Measurements from ENCODE around the gene UBN2.
"Not testable (repeated sequence)": the region's sequence is repeated elsewhere in the genome, so short reads cannot be mapped to it uniquely, and the experiment has no call there.

Gene UBN2

DNA sequence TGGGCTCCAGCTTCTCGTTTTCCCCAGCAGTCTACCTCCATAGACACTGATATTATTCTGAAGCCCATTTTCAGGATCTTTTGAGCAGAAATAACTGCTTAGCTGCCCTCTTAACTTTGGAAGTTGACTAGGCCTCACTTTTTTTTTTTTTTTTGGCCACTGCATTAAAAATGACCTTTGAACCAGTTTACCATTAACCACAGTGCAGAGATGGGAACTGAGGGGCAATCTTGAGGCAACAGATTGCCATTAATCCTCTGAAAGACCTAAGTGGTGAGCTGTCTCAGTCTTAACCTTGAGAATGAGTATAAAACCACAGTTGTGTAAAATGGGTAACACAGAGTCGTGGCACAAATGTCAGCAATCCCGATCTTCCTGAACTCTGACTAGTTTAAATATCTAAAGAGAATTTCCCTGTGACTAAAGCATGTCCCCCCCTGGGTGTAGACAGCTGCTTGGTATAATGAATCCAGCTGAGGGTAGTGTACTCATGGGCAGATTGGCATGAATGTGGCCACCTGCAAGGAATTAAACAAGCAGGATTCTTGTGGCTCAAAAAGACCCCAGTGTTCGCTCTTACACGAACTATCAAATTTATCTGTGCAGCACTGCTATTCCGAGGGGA lies 64.0 kb downstream of the UBN2 start:
- DNase-seq (ENCODE audit: low read depth in 2 of 2) = no peak

DNA sequence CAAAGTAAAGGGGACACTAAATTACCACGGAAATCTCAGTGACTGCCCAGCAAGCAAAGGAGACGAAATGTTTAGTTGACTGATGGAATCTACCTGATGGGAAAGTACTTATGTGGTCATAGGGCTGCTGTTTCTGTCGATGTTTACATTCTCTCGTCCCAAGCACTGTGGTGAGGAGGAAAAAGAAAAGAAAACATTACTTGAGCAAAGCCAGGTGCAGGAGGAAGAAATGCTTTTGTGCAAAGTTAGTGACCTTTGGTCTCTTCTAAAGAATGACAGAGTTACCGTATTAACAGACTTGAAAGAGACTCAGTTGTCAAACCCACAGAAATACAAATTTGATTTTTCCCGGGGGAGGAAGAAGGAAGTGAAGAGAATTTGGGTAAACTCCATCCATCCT lies 66.8 kb downstream of the UBN2 start:
- no peak for DNase-seq (ENCODE audit: low read depth in 2 of 2)

GRCh38 chr7:139299296-139299695 lies 68.3 kb downstream of the UBN2 start:
- DNase-seq (ENCODE audit: low read depth in 2 of 2) = no peak

DNA sequence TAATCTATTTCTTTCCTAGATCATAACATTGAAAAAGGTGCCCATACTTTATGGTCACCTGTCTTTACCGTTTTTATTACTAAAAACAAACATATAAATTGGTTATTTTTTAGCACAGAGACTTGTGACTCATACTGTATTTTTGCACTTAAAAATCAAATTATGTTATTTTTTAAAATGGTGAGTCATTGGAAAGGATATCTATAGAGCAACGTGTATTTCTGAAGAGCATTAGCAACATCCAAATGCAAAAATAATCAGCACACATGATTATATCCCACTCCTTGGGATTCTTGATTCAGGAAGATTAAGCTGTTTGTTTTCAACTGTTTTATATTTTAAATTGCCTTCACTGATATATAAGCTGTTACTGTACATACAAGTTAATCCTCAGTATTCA lies 69.4 kb downstream of the UBN2 start:
- no peak for DNase-seq (ENCODE audit: low read depth in 2 of 2)

- DNase-seq (ENCODE audit: low read depth in 2 of 2) = no peak
Observed at GRCh38 chr7:139304517-139304916, 73.5 kb downstream of the UBN2 start.

DNA sequence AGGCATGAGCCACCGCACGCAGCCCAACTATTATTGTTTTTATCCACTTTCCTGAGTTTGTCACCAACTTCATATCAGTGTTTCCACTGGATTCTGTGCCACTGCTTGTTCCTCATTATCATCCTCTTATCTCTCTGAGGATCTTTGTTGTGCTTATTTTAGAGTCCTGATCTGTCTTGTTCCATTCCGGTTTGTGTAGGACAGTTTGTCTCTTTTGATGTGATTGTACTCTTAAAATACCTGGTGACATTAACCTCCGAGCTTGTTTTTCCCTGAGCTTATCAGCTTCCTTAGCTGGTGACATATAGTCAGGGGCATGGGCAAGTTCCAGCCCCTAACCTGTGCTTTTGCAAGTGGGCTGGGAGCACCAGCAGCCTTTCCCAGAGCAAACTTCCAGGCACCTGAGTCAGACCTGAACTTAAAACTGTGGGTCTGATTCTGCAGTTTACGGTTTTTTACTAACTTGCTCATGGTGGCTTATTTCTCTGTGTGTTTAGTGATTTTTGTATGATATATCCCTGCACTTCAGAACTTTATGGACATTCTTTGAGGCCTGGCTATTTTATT lies 87.0 kb downstream of the UBN2 start:
- no peak for DNase-seq (ENCODE audit: low read depth in 2 of 2)

DNA sequence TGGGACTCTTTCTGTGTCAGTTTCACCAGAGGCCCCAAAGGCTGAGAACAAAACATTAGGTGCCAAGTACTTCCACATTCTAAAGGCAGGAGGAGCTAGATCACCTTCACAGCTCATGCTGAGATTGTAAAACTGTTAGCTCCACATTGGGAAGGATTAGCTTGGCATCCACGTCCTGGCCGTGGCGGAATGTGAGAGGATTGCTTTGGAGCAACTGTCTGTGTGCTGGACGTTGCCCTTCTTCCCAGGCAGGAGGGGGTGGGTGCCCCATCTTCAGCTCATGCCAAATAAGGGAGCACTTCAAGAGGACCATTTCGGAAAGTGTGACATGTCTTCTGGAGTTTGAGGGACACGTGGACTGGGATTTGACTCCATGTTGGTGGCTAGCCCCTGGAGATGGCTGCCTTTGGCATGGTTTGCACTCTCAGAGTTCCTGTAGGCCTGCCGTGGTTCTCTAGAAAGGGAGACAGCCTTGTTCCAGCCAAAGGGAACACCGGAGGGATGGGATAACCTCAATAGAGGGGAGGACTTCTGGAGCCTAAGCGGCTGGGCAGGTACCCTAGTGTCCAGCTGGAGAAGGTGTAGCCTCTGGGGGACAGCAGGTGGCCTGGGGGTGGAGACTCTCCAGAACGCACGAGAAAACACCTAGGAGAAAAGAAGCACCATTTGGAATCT lies 90.2 kb downstream of the UBN2 start:
- DNase-seq (ENCODE audit: low read depth in 2 of 2) = no peak

- DNase-seq (ENCODE audit: low read depth in 2 of 2) = not testable (repeated sequence)
Observed at GRCh38 chr7:139324709-139325108, 93.7 kb downstream of the UBN2 start.

- no peak for DNase-seq (ENCODE audit: low read depth in 2 of 2)
Observed at GRCh38 chr7:139328375-139328774, 97.3 kb downstream of the UBN2 start.

DNA sequence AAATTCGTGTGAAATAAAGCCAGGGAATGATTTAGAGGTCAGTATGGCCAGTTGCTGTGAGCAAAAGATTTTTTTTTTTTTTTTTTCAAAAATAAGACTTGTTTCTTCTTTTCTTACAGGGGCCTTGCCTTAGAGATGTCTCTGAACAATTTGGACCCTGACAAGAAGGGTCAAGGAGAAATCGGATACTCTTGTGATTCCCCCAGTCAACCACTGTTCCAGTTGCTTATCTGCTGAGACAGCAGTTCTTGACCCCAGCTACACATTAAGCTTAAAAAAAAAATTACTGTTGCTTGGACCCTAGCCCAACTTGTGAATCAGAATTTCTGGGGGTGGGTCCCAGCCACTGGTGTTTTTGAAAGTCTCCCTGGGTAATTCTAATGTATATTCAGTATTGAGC lies 98.1 kb downstream of the UBN2 start:
- no peak for DNase-seq (ENCODE audit: low read depth in 2 of 2)

GRCh38 chr7:139330333-139331030 lies 99.4 kb downstream of the UBN2 start:
- DNase-seq (ENCODE audit: low read depth in 2 of 2) = no peak

- DNase-seq (ENCODE audit: low read depth in 2 of 2) = no peak
Observed at GRCh38 chr7:139332697-139333359, 101.8 kb downstream of the UBN2 start.

- DNase-seq (ENCODE audit: low read depth in 2 of 2) = not testable (repeated sequence)
Observed at GRCh38 chr7:139333443-139333842, 102.4 kb downstream of the UBN2 start.

DNA sequence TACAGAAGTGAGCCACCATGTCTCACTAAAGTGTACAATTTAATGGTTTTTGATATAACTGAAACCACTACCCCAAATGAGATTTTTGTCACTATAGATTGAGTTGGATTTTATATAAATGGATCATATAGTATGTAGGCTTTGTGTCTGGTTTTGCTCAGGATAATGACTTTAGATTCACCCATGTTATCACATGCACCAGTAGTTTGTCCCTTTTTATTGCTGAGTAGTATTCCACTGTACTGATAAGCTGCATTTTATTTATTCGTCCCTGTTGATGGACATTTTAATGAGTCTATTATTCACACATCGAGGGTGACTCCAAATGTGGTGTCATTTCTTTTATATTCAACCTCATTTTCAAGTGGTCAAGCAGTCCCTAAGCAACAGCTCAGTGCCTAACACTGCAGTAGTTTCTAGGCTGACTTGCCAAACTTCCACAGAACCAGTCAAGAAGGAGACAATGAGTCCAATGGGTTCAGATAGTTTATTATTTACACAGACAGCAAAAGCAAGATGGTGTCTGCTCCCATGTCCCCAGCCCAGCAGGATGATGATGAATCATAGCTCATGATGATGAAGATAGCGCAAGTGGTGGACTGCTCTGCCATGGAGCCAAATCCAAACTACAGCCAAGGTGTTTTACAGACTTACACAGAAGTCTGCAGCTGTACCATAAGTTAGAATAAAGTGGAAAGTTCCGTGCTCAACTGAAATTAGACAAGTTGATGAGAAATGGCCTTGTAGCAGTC lies 103.5 kb downstream of the UBN2 start:
- DNase-seq (ENCODE audit: low read depth in 2 of 2) = no peak

GRCh38 chr7:139339025-139339424 lies 108.0 kb downstream of the UBN2 start:
- no peak for DNase-seq (ENCODE audit: low read depth in 2 of 2)

DNA sequence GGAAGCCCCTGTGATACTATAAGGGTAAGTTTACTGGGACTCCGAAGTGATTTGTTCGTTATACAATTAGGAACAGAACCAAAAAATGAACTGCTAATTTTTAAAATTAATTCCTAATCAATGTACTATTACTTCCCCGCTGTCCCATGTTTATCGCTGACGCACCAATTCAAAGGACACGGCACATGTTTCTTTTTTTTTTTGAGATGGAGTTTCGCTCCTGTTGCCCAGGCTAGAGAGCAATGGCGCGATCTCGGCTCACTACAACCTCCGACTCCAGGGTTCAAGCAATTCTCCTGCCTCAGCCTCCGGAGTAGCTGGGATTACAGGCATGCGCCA lies 108.6 kb downstream of the UBN2 start:
- DNase-seq (ENCODE audit: low read depth in 2 of 2) = no peak

- peak; percentile 93 to 94 for DNase-seq (ENCODE audit: low read depth in 2 of 2)
Observed at GRCh38 chr7:139340037-139340807, 109.2 kb downstream of the UBN2 start.

GRCh38 chr7:139340808-139341057 lies 109.7 kb downstream of the UBN2 start:
- DNase-seq (ENCODE audit: low read depth in 2 of 2) = no peak

DNA sequence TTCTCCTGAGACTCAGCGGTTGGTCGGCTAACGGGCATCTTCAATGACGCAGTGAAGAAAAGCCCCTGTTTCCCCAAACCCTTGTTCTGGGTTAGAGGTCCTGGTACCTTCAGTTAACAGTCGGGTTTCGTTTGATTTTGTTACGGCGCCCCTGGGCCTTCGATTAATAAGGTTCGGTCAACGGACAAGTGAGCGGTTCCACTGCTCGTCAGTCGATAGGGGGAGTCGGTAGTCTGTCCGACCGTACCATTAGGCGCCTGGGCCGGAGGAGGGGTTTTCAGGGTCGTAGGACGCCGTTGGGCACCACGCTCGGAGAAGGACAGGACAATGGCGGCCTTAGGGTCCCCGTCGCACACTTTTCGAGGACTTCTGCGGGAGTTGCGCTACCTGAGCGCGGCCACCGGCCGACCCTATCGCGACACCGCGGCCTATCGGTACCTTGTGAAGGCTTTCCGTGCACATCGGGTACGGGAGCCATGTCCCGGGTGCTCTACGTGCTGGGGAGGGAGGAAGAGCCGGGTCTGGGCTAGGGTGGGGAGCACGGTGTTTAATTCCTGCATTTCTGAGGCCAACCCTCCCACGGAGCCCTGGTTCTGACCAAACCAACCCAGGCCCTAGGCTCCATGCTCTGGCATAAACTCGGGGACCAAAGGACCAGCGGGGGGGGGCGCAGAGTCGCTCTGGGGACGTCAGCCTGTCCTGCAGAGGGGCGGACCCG lies 110.2 kb downstream of the UBN2 start, which contains the start of gene FMC1:
FMC1 (plus strand) TSS at position 280 of the 718 bp plus-strand sequence; CDS start at position 328, 48 bp downstream.
- DNase-seq (ENCODE audit: low read depth in 2 of 2) = peak; percentile 60 to 62

- DNase-seq (ENCODE audit: low read depth in 2 of 2) = no peak
Observed at GRCh38 chr7:139341776-139342226, 110.8 kb downstream of the UBN2 start.
